Esophagus muscularis mucosa (tissue), 4 donors: Measurements from ENCODE around the gene SYNDIG1. TPM values are rescaled to one million over a fixed set of nuclear protein-coding genes. Genes with fewer than 3 reads are reported as not detected.

ENCODE experiments used
- DNase-seq: peaks from one replicate; pipeline ENCODE4 v3.0.0-alpha.2; 2017; ENCODE audit errors: extremely low spot score
- H3K27ac ChIP-seq, 4 donors: fragments of 200-600 bp; sonication (generic); replicated peaks in 1 of 4; 1 replicate in 3 of 4; 2 replicates in 1 of 4; pipeline ENCODE4 v1.5.1; 2016 to 2019; ENCODE audit warnings: mild to moderate bottlenecking in 1 of 4
- H3K27me3 ChIP-seq, 4 donors: fragments of 200-600 bp; sonication (generic); one replicate each; pipeline versions ENCODE4 v1.5.1 to v1.6.0; 2016 to 2019
- H3K36me3 ChIP-seq, 4 donors: fragments of 200-600 bp; sonication (generic); one replicate each; pipeline ENCODE4 v1.5.1; 2016 to 2019
- H3K4me1 ChIP-seq, 4 donors: fragments of 200-600 bp; sonication (generic); one replicate each; pipeline ENCODE4 v1.5.1; 2016 to 2019
- H3K4me3 ChIP-seq, 4 donors: fragments of 200-600 bp; sonication (generic); 1 replicate in 2 of 4; 2 replicates in 2 of 4; pipeline ENCODE4 v1.5.1; 2016 to 2019; ENCODE audit warnings: mild to moderate bottlenecking in 4 of 4, moderate library complexity in 1 of 4
- H3K9me3 ChIP-seq, 4 donors: fragments of 200-600 bp; sonication (generic); 1 replicate in 3 of 4; 2 replicates in 1 of 4; pipeline ENCODE4 v1.5.1; 2016 to 2019
- EP300 ChIP-seq: sonication (generic); formaldehyde crosslinking; IDR thresholded peaks from one replicate; pipeline ENCODE4 v1.6.1; 2017; ENCODE audit warnings: antibody characterized with exemption
- POLR2A ChIP-seq: fragments of 450-650 bp; IDR thresholded peaks from one replicate; pipeline ENCODE4 v1.6.1; 2017; ENCODE audit warnings: antibody characterized with exemption, moderate library complexity, mild to moderate bottlenecking, low read depth
- POLR2AphosphoS5 ChIP-seq, 2 donors: sonication (generic); formaldehyde crosslinking; IDR thresholded peaks; one replicate each; pipeline ENCODE4 v1.6.1; 2017; ENCODE audit warnings: antibody characterized with exemption in 2 of 2
- WGBS: methylation state at CpG from one replicate; pipeline ENCODE4 v1.1.5; 2018; 5-methylcytosine and 5-hydroxymethylcytosine counted together
- intact Hi-C: fragments of 100-400 bp; cut with DNase I; formaldehyde crosslinking; loops from one replicate; pipeline ENCODE4 v1.15.1; 2023
- total RNA-seq, 4 donors: library from RNA; depleted of rRNA; stranded (reverse); fragments of >200 nt; gene quantifications; one replicate each; pipeline versions ENCODE4 v1.1.0 to v1.2.1, GENCODE V29; 2016
- TF ChIP-seq, protein P1 (sequence below), 3 experiments: fragments of 200-600 bp in 2 of 3; fragments of 450-650 bp in 1 of 3; sonication (generic) in 2 of 3; IDR thresholded peaks; one replicate each; pipeline ENCODE4 v1.5.1; 2017 to 2019; ENCODE audit warnings: antibody characterized with exemption in 3 of 3, mild to moderate bottlenecking in 2 of 3, moderate library complexity in 1 of 3

Gene SYNDIG1
- total RNA-seq, 4 donors from 2014 or later, result not detected

DNA sequence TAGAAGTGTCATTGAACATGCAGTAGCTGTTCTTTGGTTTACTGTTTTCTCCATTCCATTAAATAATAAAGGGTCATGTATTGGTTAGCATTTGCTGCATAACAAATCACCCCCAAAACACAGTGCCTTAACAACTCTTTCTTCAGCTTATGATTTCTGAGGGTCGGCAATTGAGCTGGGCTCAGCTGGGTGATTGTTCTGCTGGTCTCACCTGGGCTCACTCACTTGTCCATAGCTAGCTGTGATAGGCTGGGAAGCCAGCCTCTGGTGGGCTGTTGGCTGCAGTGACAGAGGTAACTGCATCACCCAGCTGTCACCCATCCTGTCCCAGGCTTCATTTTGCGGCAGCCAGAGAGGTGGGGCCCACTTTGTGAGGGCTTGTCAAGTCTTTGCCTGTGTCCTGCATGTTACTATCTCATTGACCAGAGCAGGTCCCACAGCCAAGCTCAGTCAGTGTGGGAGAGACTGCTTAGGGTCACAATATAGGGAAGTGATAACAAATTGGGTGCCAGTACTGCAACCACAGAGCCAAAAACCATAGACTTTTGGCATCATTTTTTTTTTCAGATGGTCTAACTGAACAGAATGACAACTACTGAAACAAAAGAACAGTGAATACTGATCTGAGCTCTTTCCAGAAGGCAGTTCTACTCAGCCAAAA lies 76.9 kb downstream of the SYNDIG1 start:
- 93% methylated on average over 2 of the region's 2 CpGs for WGBS
- H3K9me3 ChIP-seq, result peaks cover 0 to 16% (median 4%) of the 10 kb centered on the region in 4 donors
- TF ChIP-seq POLR2AphosphoS5 (IDR thresholded peaks at IDR 0.05) (no peak), EP300 (no peak), POLR2A (no peak)
- TF ChIP-seq, protein P1, sequence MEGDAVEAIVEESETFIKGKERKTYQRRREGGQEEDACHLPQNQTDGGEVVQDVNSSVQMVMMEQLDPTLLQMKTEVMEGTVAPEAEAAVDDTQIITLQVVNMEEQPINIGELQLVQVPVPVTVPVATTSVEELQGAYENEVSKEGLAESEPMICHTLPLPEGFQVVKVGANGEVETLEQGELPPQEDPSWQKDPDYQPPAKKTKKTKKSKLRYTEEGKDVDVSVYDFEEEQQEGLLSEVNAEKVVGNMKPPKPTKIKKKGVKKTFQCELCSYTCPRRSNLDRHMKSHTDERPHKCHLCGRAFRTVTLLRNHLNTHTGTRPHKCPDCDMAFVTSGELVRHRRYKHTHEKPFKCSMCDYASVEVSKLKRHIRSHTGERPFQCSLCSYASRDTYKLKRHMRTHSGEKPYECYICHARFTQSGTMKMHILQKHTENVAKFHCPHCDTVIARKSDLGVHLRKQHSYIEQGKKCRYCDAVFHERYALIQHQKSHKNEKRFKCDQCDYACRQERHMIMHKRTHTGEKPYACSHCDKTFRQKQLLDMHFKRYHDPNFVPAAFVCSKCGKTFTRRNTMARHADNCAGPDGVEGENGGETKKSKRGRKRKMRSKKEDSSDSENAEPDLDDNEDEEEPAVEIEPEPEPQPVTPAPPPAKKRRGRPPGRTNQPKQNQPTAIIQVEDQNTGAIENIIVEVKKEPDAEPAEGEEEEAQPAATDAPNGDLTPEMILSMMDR (IDR thresholded peaks at IDR 0.05), result no peak
- DNase-seq, result no peak
- intact Hi-C loops, result no loop called here
- no peaks in the 10 kb centered on the region for H3K36me3 ChIP-seq
- peaks cover 0 to 7% (median 0%) of the 10 kb centered on the region in 4 donors for H3K27me3 ChIP-seq
- H3K4me3 ChIP-seq, result no peak overlapping the region
- H3K27ac ChIP-seq, result no peak overlapping the region
- peaks cover 0 to 2% (median 0%) of the 10 kb centered on the region in 4 donors for H3K4me1 ChIP-seq

DNA sequence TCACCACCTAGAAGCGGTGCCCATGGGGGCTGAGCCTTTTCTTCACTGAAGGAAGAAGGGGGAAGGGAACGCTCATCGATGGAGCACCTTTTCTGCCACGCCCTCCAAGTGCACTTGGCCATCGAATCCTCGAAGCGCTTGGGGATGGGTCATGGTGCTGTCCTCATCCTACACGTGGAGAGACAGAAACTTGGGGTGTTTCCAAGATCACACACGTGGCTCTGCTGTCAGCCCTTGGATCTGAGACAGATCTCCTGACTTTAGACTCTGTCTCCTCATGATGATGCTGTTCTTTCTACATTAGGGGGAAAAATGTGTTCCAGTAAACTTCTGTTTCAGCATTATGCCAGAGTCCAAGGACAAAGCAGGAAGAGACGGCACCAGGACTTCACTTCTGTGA lies 78.5 kb downstream of the SYNDIG1 start:
- DNase-seq, result peak; percentile 70
- no peak overlapping the region for H3K4me3 ChIP-seq
- no peak overlapping the region for H3K27ac ChIP-seq
- H3K9me3 ChIP-seq, result peaks cover 0 to 16% (median 4%) of the 10 kb centered on the region in 4 donors
- H3K4me1 ChIP-seq, result peaks cover 0 to 2% (median 0%) of the 10 kb centered on the region in 4 donors
- no peaks in the 10 kb centered on the region for H3K36me3 ChIP-seq
- TF ChIP-seq EP300, result no peak
- TF ChIP-seq, protein P1 (IDR thresholded peaks at IDR 0.05), result no peak
- no peak for TF ChIP-seq POLR2AphosphoS5 (IDR thresholded peaks at IDR 0.05)
- no peak for TF ChIP-seq POLR2A
- H3K27me3 ChIP-seq, result peaks cover 0 to 5% (median 0%) of the 10 kb centered on the region in 4 donors
- intact Hi-C loops, result no loop called here
- 80% methylated on average over 10 of the region's 10 CpGs for WGBS

DNA sequence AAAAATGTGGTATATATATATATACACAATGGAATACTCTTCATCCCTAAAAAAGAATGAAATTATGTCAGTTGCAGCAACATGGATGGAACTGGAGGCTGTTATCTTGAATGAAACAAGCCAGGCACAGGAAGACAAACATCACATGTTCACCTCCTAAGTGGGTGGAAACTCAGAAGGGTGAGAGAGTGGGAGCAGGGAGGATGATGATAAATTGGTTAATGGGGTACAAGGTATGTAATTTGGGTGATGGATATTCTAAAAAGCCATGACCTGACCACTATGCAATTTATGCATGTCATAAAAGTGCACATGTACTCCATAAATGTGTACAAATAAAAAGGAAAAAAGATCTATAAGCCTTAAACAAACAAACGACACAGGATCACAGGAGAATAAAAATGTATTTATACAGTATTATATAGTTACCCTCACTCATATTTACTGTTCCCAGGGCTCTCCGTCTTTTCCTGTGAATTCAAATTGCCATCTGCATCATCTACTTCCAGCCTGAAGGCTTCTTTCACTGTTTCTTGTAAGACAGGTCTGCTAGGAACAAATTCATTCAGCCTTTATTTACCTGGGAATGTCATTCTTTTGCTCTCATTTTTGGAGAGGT lies 89.8 kb downstream of the SYNDIG1 start:
- no peaks in the 10 kb centered on the region for H3K27me3 ChIP-seq
- TF ChIP-seq POLR2A (no peak), POLR2AphosphoS5 (IDR thresholded peaks at IDR 0.05) (no peak), EP300 (no peak)
- TF ChIP-seq, protein P1 (IDR thresholded peaks at IDR 0.05), result no peak
- peaks cover 0 to 2% (median 0%) of the 10 kb centered on the region in 4 donors for H3K9me3 ChIP-seq
- intact Hi-C loops, result loop anchor here (5.0 kb wide), 1 partner anchor 268 kb away; no protein-coding TSS in a partner anchor
- H3K4me1 ChIP-seq, result no peaks in the 10 kb centered on the region
- DNase-seq, result no peak
- no peak overlapping the region for H3K27ac ChIP-seq
- no peaks in the 10 kb centered on the region for H3K36me3 ChIP-seq
- no peak overlapping the region for H3K4me3 ChIP-seq
- 79% methylated on average over 2 of the region's 2 CpGs for WGBS

DNA sequence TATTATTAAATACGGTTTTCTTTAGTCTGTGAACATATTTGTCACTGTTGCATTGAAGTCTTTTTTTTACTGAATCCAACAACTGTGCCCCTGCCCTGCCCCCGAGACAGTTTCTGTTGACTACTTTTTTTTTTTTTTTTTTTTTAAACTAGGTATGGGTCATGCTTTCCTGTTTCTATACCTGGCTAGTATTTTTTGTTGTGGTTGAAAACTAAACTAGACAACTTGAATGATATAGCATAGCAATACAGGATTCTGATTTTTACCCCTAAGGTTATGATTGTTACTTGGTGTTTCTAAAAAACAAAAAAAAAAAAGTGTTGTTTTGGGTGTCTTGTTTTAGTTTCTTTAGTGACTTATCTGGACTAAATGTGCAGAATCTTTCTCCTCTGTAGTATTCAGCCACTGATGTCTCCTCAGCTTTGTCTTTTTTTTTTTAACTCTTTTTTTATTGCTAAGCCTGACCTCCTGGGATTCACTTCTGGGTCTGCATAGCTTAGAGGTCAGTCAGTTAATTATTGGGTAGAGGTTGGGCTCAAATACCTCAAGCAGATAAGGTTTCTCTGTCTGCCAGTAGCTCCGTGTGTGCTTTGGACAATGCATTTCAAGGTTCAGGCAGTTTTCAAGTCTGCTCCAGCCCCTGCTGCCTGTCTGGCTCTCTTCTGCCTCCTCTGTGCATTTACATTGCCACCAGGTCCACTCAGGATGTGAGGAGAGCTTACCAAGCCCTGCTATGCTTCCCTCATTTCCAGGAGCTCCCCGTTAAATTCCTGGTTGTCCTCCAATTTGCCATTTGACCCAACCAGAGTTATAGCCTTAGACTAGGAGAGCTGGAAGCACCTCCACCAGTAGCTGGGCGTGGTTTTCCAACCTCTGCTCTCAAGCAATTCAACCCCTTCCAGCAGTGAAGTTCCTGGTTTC lies 91.4 kb downstream of the SYNDIG1 start:
- H3K4me1 ChIP-seq, result no peaks in the 10 kb centered on the region
- no peaks in the 10 kb centered on the region for H3K9me3 ChIP-seq
- no peak overlapping the region for H3K27ac ChIP-seq
- H3K36me3 ChIP-seq, result no peaks in the 10 kb centered on the region
- WGBS, result 85% methylated on average over 5 of the region's 5 CpGs
- H3K4me3 ChIP-seq, result no peak overlapping the region
- H3K27me3 ChIP-seq, result peaks cover 0 to under 1% (median 0%) of the 10 kb centered on the region in 4 donors
- intact Hi-C loops, result no loop called here
- TF ChIP-seq EP300, result no peak
- TF ChIP-seq POLR2A, result no peak
- TF ChIP-seq POLR2AphosphoS5 (IDR thresholded peaks at IDR 0.05), result no peak
- DNase-seq, result no peak
